Mesenchymal stem cell (in vitro differentiated cells and primary cell): Measurements from ENCODE around the gene CDON.

ENCODE experiments used
- DNase-seq: peaks from one replicate; pipeline ENCODE4 v3.0.0-alpha.2; 2013
- H2AFZ ChIP-seq: one replicate; pipeline ENCODE4 v1.6.1; 2013; ENCODE audit warnings: low read depth, mild to moderate bottlenecking, control low read depth, inconsistent platforms, low read length, moderate library complexity
- H2AK5ac ChIP-seq: 2 replicates; pipeline ENCODE4 v1.6.1; 2013; ENCODE audit warnings: low read length, moderate library complexity, mild to moderate bottlenecking, inconsistent platforms; ENCODE audit not compliant: severe bottlenecking
- H2BK120ac ChIP-seq: one replicate; pipeline ENCODE4 v1.6.1; 2013; ENCODE audit warnings: low read depth, mild to moderate bottlenecking, inconsistent platforms, low read length, moderate library complexity
- H2BK12ac ChIP-seq, 2 experiments: one replicate each; pipeline ENCODE4 v1.6.1; 2013; ENCODE audit warnings: inconsistent platforms in 2 of 2, low read length in 2 of 2, mild to moderate bottlenecking in 2 of 2, moderate library complexity in 2 of 2, control low read depth in 1 of 2
- H2BK15ac ChIP-seq: one replicate; pipeline ENCODE4 v1.6.1; 2013; ENCODE audit warnings: mild to moderate bottlenecking, low read depth, inconsistent platforms; ENCODE audit not compliant: poor library complexity, severe bottlenecking
- H2BK5ac ChIP-seq: 2 replicates; pipeline ENCODE4 v1.6.1; 2013; ENCODE audit warnings: low read depth, mild to moderate bottlenecking, low read length, control low read depth, inconsistent platforms; ENCODE audit not compliant: poor library complexity, severe bottlenecking
- H3K14ac ChIP-seq, 2 experiments: one replicate each; pipeline ENCODE4 v1.6.1; 2013; ENCODE audit warnings: inconsistent platforms in 2 of 2, low read length in 2 of 2, control low read depth in 1 of 2, mild to moderate bottlenecking in 1 of 2, moderate library complexity in 1 of 2
- H3K18ac ChIP-seq, 2 experiments: one replicate each; pipeline ENCODE4 v1.6.1; 2013; ENCODE audit warnings: inconsistent platforms in 2 of 2, low read length in 2 of 2, control low read depth in 1 of 2, low read depth in 1 of 2, mild to moderate bottlenecking in 1 of 2
- H3K23ac ChIP-seq, 2 experiments: one replicate each; pipeline ENCODE4 v1.6.1; 2013; ENCODE audit warnings: inconsistent platforms in 2 of 2, low read length in 2 of 2, mild to moderate bottlenecking in 2 of 2, moderate library complexity in 2 of 2, control low read depth in 1 of 2
- H3K27ac ChIP-seq: 2 replicates; pipeline ENCODE4 v1.5.1; 2013; ENCODE audit warnings: mild to moderate bottlenecking, moderate library complexity, low read length, control low read depth, inconsistent platforms; ENCODE audit not compliant: poor library complexity, severe bottlenecking
- H3K27me3 ChIP-seq, 2 experiments: 2 replicates each; pipeline versions ENCODE4 v1.6.1 to v1.7.0; 2013; ENCODE audit warnings: low read length in 2 of 2, mild to moderate bottlenecking in 2 of 2, moderate library complexity in 2 of 2, control low read depth in 1 of 2, inconsistent platforms in 1 of 2; ENCODE audit not compliant: control insufficient read depth in 1 of 2, insufficient read depth in 1 of 2
- H3K36me3 ChIP-seq, 2 experiments: 2 replicates each; pipeline versions ENCODE4 v1.6.1 to v1.7.0; 2013; ENCODE audit warnings: low read length in 2 of 2, control low read depth in 1 of 2, inconsistent platforms in 1 of 2, low read depth in 1 of 2, mild to moderate bottlenecking in 1 of 2; ENCODE audit not compliant: insufficient read depth in 2 of 2, control insufficient read depth in 1 of 2
- H3K4ac ChIP-seq, 2 experiments: one replicate each; pipeline ENCODE4 v1.6.1; 2013; ENCODE audit warnings: inconsistent platforms in 2 of 2, low read length in 2 of 2, mild to moderate bottlenecking in 2 of 2, moderate library complexity in 2 of 2, control low read depth in 1 of 2, low read depth in 1 of 2
- H3K4me1 ChIP-seq: 2 replicates; pipeline ENCODE4 v1.6.1; 2013; ENCODE audit warnings: low read depth, low read length, control low read depth; ENCODE audit not compliant: control insufficient read depth, insufficient read depth
- H3K4me2 ChIP-seq: 2 replicates; pipeline ENCODE4 v1.6.1; 2013; ENCODE audit warnings: low read length, mild to moderate bottlenecking, inconsistent platforms; ENCODE audit not compliant: poor library complexity, severe bottlenecking
- H3K4me3 ChIP-seq, 2 experiments: 2 replicates each; pipeline versions ENCODE4 v1.5.1 to v1.7.0; 2013; ENCODE audit warnings: low read length in 2 of 2, mild to moderate bottlenecking in 2 of 2, control low read depth in 1 of 2, low read depth in 1 of 2; ENCODE audit not compliant: insufficient read depth in 1 of 2
- H3K79me1 ChIP-seq: replicated peaks from 2 replicates; pipeline ENCODE4 v1.6.1; 2013; ENCODE audit warnings: mild to moderate bottlenecking, control low read depth, low read length, inconsistent platforms; ENCODE audit not compliant: poor library complexity, severe bottlenecking
- H3K9ac ChIP-seq: 2 replicates; pipeline ENCODE4 v1.7.0; 2013; ENCODE audit warnings: mild to moderate bottlenecking, low read length, moderate library complexity
- H3K9me3 ChIP-seq: 2 replicates; pipeline ENCODE4 v1.7.0; 2013; ENCODE audit warnings: mild to moderate bottlenecking, low read length; ENCODE audit not compliant: control insufficient read depth
- H4K8ac ChIP-seq: one replicate; pipeline ENCODE4 v1.6.1; 2013; ENCODE audit warnings: inconsistent platforms, mild to moderate bottlenecking, low read length, moderate library complexity
- H4K91ac ChIP-seq: one replicate; pipeline ENCODE4 v1.6.1; 2013; ENCODE audit warnings: mild to moderate bottlenecking, low read length, inconsistent platforms
- WGBS: methylation state at CpG from one replicate; pipeline ENCODE4 v1.1.7; 2013; ENCODE audit warnings: mixed read lengths; 5-methylcytosine and 5-hydroxymethylcytosine counted together

CDON gene

GRCh38 chr11:125979511-125979910 is 83.2 kb downstream of the CDON start:
- Histone ChIP-seq H3K18ac (no peak overlapping the region), H2BK120ac (no peak overlapping the region), H3K27me3 (no peaks in the 10 kb centered on the region), H3K9ac (no peak overlapping the region), H3K4ac (no peak overlapping the region), H3K4me1 (peaks cover 5% of the 10 kb centered on the region), H4K8ac (no peak overlapping the region), H2BK5ac (no peak overlapping the region), H3K4me3 (no peak overlapping the region), H3K9me3 (no peaks in the 10 kb centered on the region), H3K36me3 (peaks cover 0 to 98% of the 10 kb centered on the region in 2 experiments), H3K27ac (no peak overlapping the region), H2BK15ac (no peak overlapping the region), H3K14ac (no peak overlapping the region), H3K79me1 (no peaks in the 10 kb centered on the region), H2AFZ (no peak overlapping the region), H3K23ac (no peak overlapping the region), H3K4me2 (no peak overlapping the region), H2BK12ac (no peak overlapping the region), H2AK5ac (no peak overlapping the region), H4K91ac (no peak overlapping the region)
- DNase-seq, result no peak
- WGBS, result 92% methylated on average over 3 of the region's 3 CpGs

- H3K27ac ChIP-seq, result no peak overlapping the region
- H3K79me1 ChIP-seq, result no peaks in the 10 kb centered on the region
- H3K4me1 ChIP-seq, result peaks cover 3% of the 10 kb centered on the region
- H4K91ac ChIP-seq, result no peak overlapping the region
- H3K9me3 ChIP-seq, result no peaks in the 10 kb centered on the region
- H2AK5ac ChIP-seq, result no peak overlapping the region
- H3K18ac ChIP-seq, result no peak overlapping the region
- H4K8ac ChIP-seq, result no peak overlapping the region
- no peak overlapping the region for H3K4me2 ChIP-seq
- H2BK15ac ChIP-seq, result no peak overlapping the region
- H3K36me3 ChIP-seq, result peaks cover 0 to 92% of the 10 kb centered on the region in 2 experiments
- H2BK120ac ChIP-seq, result no peak overlapping the region
- no peak for DNase-seq
- H3K4ac ChIP-seq, result no peak overlapping the region
- no peak overlapping the region for H3K14ac ChIP-seq
- H2BK12ac ChIP-seq, result no peak overlapping the region
- no peak overlapping the region for H3K9ac ChIP-seq
- H3K4me3 ChIP-seq, result no peak overlapping the region
- H2AFZ ChIP-seq, result no peak overlapping the region
- no peak overlapping the region for H2BK5ac ChIP-seq
- no peak overlapping the region for H3K23ac ChIP-seq
- H3K27me3 ChIP-seq, result no peaks in the 10 kb centered on the region
- WGBS, result 96% methylated on average over 2 of the region's 3 CpGs
Observed at GRCh38 chr11:125978778-125979407, 83.8 kb downstream of the CDON start.

DNA sequence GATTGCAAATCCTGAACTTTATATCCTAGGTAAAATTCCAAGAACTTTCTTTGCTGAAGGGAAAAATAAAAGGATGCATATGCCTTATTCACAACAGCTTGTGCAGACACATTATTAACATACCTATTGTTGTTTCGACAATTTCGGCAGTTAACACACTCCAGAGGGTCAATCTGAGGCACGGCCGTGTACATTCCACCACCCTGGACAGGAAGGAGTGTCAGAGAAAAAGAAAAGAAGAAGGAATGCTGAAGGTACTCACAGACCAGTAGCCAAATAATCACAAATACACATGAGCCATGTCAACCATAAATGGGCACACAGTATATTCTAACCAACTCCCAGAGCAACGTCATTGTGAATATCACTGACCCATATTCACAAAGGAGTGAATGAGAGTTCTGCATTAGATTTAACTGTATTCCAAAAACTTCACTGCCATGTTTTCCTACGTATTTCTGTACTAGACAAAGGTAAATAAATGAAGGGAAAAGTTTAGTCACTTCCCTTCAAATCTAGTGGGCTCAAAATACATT is 84.4 kb downstream of the CDON start:
- Histone ChIP-seq H2BK15ac (no peak overlapping the region), H3K4me1 (peaks cover 1% of the 10 kb centered on the region), H2BK120ac (no peak overlapping the region), H3K14ac (no peak overlapping the region), H3K9me3 (no peaks in the 10 kb centered on the region), H3K79me1 (no peaks in the 10 kb centered on the region), H3K27me3 (no peaks in the 10 kb centered on the region), H3K18ac (no peak overlapping the region), H2BK5ac (no peak overlapping the region), H3K9ac (no peak overlapping the region), H2AK5ac (no peak overlapping the region), H2BK12ac (no peak overlapping the region), H4K91ac (no peak overlapping the region), H3K4ac (no peak overlapping the region), H3K27ac (no peak overlapping the region), H4K8ac (no peak overlapping the region), H3K4me3 (no peak overlapping the region), H2AFZ (no peak overlapping the region), H3K23ac (no peak overlapping the region), H3K36me3 (peaks cover 0 to 90% of the 10 kb centered on the region in 2 experiments), H3K4me2 (no peak overlapping the region)
- no peak for DNase-seq
- WGBS, result 73% methylated on average over 5 of the region's 6 CpGs

GRCh38 chr11:125977333-125977732 is 85.3 kb downstream of the CDON start:
- H3K4ac ChIP-seq, result no peak overlapping the region
- H3K23ac ChIP-seq, result no peak overlapping the region
- H3K36me3 ChIP-seq, result peaks cover 0 to 88% of the 10 kb centered on the region in 2 experiments
- 83% methylated on average over 1 of the region's 3 CpGs for WGBS
- no peak overlapping the region for H3K14ac ChIP-seq
- H2AK5ac ChIP-seq, result no peak overlapping the region
- H4K8ac ChIP-seq, result no peak overlapping the region
- H2BK5ac ChIP-seq, result no peak overlapping the region
- H3K27me3 ChIP-seq, result no peaks in the 10 kb centered on the region
- H4K91ac ChIP-seq, result no peak overlapping the region
- no peaks in the 10 kb centered on the region for H3K79me1 ChIP-seq
- no peak overlapping the region for H3K18ac ChIP-seq
- H3K9ac ChIP-seq, result no peak overlapping the region
- no peak overlapping the region for H2BK120ac ChIP-seq
- no peak overlapping the region for H2BK15ac ChIP-seq
- DNase-seq, result no peak
- H3K9me3 ChIP-seq, result no peaks in the 10 kb centered on the region
- H2BK12ac ChIP-seq, result no peak overlapping the region
- H2AFZ ChIP-seq, result no peak overlapping the region
- no peak overlapping the region for H3K4me2 ChIP-seq
- H3K4me3 ChIP-seq, result no peak overlapping the region
- H3K27ac ChIP-seq, result no peak overlapping the region
- no peaks in the 10 kb centered on the region for H3K4me1 ChIP-seq
